Kasumi-1 (cell line): ENCODE measurements around the gene EHD3.
A peak's percentile ranks its signal among the peaks of the same experiment; 100 is the strongest.

Source experiments
- DNase-seq, 2 experiments: peaks; one replicate each; lab custom pipeline; 2025; lab: John Stamatoyannopoulos, UW

EHD3 gene

GRCh38 chr2:31213601-31214443 lies 20.1 kb upstream of the EHD3 start:
- DNase-seq: no peak

- DNase-seq: no peak
These were observed 19.5 kb upstream of the EHD3 start for GRCh38 chr2:31214444-31214915.

GRCh38 chr2:31216734-31217133 lies 17.2 kb upstream of the EHD3 start:
- no peak for DNase-seq

DNA sequence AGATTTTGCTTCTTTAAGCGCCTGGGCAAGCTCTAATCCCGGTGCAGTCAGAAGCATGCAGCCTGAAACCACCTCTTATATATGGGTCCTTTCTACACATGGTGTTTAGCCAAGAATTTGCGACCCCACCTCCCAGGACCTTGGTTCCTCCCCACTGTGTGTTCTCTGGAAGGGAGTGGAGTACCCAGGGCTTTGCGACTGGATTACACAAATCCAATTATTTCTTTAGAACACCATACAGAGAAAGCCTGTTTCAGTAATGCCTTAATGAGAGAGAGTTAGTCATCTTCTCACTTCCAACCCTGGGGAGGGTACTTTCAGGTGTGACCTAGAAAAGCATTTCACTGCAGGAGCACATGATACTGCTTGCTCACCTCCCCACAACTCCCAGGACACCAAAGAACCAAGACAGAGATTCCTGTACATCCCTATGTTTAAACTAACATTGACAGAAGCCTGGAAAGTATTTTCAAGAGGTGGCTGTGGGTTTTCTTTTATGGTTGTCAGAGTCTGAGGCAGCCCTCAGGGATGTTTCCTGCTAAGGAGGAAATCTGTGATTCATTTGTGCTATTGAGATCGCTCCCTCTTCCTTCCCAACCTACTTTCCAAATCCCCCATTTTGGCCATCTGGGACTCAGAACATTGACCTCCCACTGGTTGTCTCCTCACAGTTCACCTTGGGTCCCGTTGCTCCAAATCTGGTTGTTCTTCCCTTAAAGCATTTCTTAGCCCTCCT lies 16.3 kb upstream of the EHD3 start, which contains the start of gene CAPN14:
CAPN14 (minus strand) TSS at position 51 of the 736 bp plus-strand sequence. CDS start 12,068 bp downstream, outside the sequence.
- DNase-seq: no peak

DNA sequence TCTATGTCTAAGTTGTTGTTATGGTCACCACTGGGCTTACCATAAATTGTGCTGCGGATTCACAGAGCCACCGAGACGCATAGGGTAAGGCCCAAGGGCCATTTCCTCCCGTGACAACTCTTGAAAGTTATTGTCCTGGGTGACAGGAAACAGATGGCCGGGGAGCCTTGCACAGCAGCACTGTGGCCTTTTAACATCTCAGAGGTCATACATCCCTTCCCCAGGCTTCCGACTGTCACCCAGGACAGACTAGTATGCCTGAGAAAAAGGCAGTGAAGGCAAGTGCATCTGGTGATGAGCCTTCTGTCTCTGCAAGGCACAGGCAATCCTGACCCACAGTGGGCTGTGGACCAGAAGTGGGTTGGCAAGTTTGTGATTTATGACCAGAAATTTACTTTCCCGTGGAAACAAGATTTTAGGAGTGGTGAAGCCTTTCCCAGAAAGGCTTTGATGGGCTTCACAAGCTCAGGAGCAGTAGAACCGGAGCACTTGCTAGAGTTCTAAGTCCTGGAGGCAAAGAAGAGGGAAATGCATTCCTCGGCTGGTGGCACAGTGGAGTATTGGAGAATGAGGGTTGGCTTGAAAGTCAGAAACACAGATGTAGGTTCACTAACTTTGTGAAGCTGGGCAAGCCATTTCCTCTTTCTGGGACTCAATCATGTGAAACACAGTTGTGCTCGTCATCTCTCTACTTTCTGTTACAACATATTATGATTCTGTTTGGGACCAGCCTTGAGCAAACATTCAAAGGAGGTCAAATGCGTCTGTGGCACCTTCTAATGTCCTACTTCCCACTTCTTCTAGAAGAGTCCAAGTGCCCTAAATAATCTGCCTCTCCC lies 14.6 kb upstream of the EHD3 start:
- DNase-seq: peak in 1 of 2 experiments; percentile 8

DNA sequence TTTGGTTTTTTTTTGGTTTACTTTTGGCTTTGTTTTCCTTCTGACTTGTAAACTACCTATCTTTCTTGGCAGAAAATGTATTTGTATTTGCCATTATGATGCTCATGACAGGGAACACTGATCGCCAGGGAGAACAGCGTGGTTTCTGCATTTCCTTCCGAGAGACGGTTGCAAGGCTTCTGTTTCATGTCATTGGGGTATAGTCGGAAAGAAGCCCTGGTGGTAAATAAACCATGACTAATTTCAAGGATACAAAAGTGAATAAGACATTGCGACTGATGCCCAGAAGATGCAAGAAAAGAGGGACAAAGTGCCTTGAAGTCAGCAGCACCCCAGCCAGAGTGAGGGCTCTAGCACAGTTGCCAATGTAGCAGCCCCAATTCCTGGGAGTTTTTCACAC lies 12.4 kb upstream of the EHD3 start:
- DNase-seq: no peak

GRCh38 chr2:31222071-31222470 lies 11.9 kb upstream of the EHD3 start:
- DNase-seq: no peak

DNA sequence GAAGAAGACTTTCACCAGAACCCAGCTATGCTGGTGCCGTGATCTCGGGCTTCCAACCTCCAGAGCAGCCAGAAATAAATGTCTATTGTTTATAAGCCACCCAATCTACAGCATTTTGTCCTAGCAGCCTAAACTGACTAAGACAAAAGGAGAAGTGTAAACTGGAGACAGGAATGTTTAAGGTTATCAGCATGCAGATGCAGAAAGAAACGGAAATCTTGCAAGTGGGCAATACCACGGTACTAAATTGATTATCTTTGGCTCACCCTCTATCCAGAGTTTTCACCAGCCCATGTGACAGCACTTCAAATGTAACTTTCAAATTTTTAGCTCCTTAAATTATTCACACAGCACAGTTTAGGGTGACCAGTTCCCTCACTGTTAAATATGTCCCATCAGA lies 10.9 kb upstream of the EHD3 start:
- no peak for DNase-seq

DNA sequence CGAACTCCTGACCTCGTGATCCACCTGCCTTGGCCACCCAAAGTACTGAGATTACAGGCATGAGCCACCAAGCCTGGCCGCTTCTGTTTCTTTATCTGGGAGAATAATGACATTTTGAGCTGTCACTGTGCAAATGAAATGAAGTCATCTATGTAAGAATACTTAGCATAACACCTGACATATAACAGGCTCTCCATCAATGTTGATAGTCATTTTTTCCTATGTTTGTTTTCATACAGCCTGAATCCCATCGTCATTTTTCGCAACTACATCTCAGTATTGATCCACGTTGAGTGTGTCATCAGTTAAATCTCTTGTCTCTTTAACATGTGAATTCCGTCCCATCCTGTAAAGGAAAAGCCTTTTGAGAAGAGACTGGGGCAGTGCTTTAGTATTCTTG lies 10.2 kb upstream of the EHD3 start:
- no peak for DNase-seq

GRCh38 chr2:31226266-31226665 lies 7.7 kb upstream of the EHD3 start:
- DNase-seq: no peak

DNA sequence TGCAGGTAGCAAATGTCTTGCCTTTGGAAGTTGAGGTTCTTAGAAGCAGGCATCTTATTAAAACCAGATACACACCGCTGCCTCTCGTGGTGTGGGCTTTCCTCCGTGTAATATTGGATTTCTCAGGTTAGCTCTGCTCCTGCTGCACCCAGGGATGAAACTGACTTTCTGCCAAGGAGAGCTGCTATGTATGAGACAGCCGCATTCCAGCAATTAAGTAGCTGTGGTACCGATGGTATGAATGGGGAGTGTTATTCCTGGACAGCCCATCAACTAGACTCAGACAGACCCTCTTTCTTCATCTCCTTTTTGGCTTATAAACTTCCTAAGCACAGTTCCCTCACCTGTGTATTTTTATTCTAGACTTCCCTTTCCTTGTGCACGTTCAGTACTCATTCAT lies 6.8 kb upstream of the EHD3 start:
- no peak for DNase-seq

GRCh38 chr2:31227711-31228125 lies 6.2 kb upstream of the EHD3 start:
- DNase-seq: no peak

- no peak for DNase-seq
These were observed 5.2 kb upstream of the EHD3 start for GRCh38 chr2:31228717-31229116.

DNA sequence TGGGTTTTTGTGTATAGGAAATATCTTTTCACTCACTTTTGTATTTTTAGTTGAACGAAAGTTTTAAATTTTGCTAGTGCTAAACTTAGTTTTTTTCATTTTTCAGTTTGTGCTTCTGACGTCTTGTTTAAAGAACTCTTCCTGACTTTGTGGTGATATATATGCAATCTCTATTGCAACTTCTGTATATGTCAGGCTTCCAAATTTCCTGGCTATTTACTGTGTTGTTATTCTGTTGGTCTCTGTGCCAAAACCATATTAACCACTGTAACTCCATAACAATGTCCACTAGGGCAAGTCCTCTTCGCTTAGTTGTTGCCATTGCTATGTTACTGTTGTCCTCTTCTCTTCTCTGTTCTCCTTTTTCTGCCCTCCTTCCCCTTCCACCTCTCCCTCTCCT lies 3.2 kb upstream of the EHD3 start:
- no peak for DNase-seq

GRCh38 chr2:31231571-31232302 lies 2.2 kb upstream of the EHD3 start:
- no peak for DNase-seq

DNA sequence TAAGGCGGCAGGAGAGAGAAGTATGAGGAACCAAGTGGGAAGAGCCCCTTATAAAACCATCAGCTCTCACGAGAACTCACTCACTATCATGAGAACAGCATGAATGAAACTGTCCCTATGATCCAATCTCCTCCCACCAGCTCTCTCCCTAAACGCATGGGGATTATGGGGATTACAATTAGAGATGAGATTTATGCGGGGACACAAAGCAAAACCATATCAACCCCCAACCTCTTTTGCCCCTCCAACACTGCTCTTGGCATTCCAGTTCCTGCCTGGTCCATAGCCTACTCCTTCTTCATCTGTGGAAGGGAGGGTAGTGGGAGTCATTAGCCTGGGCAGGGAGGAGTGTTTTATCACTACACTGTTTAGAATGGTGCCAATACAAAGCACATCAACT lies 1.4 kb upstream of the EHD3 start:
- DNase-seq: no peak

- no peak for DNase-seq
These were observed 721 bp upstream of the EHD3 start for GRCh38 chr2:31233231-31233630.

- no peak for DNase-seq
These were observed 941 bp downstream of the EHD3 start for GRCh38 chr2:31234683-31235503.

- DNase-seq: no peak
These were observed 1.6 kb downstream of the EHD3 start for GRCh38 chr2:31235504-31235902.

- DNase-seq: no peak
These were observed 2.7 kb downstream of the EHD3 start for GRCh38 chr2:31236433-31237205.
